Islet of Langerhans (tissue), 1 donor: ENCODE data around the gene AP1G2.
"Not testable (repeated sequence)": the region's sequence is repeated elsewhere in the genome, so short reads cannot be mapped to it uniquely, and the experiment has no call there.

Experiments
- FAIRE-seq: peaks from one replicate; lab custom pipeline; 2011; peaks lifted over from hg19 to GRCh38; lab: Jason Lieb, UNC

Gene AP1G2

GRCh38 chr14:23537351-23538049, 30.1 kb downstream of the AP1G2 start:
- FAIRE-seq, result no peak

- FAIRE-seq, result not testable (repeated sequence)
These were observed 30.7 kb downstream of the AP1G2 start for GRCh38 chr14:23536906-23537305.

DNA sequence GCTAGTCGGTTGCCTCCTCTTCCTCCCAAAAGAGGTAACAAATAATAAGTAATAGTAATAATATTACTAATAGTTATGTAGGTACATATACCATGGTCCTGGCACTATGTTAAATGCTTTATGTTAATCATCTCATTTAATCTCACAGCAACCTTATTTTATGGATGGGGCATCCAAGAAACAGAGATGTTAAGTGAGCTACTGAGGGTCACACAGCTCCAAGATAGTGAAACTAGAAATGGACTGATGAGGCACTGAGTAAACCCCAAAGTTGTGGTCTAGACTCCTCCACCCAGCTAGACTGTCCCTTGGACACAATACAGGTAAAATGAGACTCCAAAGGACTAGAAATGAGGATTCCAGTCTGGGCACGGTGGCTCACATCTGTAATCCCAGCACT, 31.1 kb downstream of the AP1G2 start:
- no peak for FAIRE-seq

DNA sequence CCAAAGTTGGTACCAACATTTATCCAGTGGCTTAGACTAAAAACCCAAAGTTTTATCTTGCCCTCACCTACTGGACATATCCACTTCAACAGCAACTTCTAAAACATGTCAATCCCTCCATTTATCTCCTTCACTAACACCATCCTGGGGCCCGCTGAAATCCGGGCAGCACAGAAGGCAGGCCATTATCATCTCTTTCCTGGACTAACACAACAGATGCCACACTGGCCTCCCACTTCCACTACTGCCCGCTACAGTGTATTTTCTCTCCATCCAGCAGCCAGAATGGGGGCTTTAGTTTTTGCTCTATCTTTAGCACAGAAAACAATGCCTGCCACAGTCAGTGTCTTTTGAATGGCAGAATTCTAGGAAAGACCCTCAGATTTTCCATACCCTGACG, 31.6 kb downstream of the AP1G2 start:
- FAIRE-seq, result no peak

DNA sequence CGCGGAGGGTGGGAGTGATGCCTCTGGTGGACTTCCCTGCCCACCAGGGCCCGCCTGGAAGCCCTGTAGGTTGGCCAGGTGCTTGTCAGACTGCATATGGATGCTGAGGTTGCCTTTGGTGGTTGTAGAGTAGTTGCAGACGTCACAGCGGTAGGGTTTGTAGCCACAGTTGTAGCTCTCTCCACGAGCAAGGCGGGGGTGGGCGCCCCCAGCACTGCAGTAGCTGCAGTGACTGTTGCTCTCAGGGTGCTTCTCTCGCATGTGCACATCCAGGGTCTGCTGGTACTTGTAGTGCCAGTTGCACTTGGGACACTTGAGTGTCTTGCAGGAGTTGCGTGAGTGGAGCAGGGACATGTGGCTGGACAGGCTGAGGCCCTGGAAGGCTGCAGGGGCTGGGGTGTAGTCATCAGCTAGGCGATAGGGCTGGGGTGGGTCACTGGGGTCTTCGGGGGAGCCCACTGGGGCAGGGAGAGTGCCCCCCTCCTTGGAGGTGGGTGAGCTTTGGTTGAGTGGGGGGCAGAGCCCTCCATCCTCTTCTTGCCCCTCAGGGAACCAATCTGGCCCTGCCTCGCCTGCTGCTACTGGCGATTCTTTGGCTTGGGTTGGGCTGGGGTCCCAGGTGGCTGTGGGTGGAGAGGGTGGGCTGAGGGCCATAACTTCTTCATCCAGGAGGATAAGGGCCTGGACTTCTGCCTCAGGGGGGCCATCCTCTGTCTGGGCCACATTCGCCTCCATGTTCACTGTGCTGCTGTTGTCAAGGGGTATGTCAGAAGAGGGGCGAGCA, 33.7 kb downstream of the AP1G2 start:
- no peak for FAIRE-seq

DNA sequence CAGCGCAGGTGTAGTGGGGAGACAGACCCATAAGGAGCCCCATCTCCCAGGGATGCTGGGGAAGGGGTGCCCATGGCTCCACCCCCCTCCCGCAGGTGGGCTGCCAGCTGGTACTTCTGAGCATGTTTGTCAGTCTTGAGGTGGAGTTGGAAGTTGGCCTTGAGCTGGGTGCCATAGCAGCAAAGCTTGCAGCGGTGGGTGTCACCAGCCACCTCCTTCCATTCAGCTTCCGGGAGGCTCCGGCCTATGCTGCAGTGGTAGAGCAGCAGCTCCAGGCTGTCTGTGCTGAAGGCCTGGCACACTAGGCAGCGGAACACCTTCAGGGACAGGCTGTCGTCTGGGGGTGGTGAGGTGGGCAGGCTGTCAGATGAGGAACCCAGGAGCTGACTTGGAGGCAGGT, 34.9 kb downstream of the AP1G2 start:
- FAIRE-seq, result no peak

- no peak for FAIRE-seq
These were observed 36.2 kb downstream of the AP1G2 start for GRCh38 chr14:23531391-23531790.

GRCh38 chr14:23530375-23531055, 37.1 kb downstream of the AP1G2 start:
- no peak for FAIRE-seq

DNA sequence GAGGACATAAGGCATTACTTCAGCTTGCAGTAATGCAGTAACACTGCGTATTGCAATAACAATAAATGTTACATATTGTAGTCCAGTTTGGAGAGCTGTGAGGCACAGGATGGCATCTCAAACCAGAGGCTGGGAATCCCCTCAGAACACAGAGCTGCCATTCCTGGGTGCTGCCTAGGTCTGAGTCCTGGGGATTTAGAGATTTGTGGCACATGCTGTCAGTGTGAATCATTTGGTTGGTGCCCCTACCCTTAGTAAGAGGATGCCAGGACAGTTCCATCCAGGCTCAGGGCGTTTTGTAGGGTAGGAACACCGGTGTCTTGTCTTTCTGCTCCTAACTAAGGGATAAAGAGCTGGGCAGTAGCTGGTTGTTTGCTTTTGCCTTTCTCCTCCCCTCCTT, 38.6 kb downstream of the AP1G2 start:
- FAIRE-seq, result no peak

DNA sequence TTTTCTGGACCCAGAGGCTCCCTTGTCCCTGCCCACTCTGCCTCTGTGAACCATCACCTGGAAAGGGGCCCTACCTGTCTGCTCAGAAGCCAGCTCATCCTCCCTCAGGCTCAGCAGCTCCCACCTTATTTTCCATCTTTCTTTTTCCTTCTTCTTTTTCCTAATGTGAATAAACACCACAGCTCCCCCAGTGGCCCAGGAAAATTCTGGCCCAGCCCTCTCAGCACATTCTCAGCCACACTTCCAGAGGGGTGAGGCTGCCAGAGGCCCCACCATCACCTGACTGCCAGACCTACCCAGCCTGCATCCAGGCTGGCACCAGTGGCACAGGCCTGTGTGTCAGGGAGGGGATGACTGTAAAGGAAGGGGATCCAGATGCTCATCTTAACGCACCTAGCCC, 39.0 kb downstream of the AP1G2 start:
- no peak for FAIRE-seq

GRCh38 chr14:23525611-23526010, 42.0 kb downstream of the AP1G2 start:
- FAIRE-seq, result no peak

- no peak for FAIRE-seq
These were observed 42.6 kb downstream of the AP1G2 start for GRCh38 chr14:23524954-23525353.

DNA sequence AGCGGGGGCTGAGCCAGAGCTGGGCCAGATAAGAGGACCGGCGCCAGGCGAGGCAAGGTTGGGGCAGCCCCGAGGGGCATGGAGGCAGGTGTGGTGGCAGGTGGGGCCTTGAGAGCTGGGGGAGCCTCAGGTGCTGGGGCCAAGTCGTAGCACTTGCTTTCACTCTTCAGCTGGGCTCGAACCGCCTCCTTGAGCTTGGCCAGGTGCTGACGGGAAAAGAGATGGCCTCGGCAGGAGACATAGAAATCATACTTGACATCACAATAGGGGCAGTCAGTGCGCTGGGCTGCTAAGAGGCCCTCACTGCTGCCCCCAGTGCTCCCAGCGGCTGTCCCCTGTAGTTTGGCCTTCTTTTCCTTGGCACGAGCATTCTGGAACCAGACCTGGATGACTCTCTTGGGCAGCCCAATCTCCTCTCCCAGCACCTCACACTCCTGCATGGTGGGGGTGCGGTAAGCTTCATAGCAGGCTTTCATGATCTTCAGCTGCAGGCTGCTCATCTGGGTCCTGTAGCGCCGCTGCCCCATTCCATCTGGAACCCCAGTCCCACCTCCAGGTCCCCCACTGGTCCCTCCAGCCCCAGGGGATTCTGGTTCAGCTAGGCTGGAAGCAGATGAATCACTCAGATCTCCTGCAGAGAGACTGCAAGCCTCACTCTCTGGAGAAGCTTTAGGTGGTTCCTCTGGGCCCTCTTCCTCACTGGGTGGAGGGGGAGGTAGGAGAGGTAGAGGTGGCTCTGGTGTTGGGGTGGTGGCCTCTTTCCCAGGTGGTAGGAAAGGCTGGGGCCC, 44.2 kb downstream of the AP1G2 start:
- no peak for FAIRE-seq

DNA sequence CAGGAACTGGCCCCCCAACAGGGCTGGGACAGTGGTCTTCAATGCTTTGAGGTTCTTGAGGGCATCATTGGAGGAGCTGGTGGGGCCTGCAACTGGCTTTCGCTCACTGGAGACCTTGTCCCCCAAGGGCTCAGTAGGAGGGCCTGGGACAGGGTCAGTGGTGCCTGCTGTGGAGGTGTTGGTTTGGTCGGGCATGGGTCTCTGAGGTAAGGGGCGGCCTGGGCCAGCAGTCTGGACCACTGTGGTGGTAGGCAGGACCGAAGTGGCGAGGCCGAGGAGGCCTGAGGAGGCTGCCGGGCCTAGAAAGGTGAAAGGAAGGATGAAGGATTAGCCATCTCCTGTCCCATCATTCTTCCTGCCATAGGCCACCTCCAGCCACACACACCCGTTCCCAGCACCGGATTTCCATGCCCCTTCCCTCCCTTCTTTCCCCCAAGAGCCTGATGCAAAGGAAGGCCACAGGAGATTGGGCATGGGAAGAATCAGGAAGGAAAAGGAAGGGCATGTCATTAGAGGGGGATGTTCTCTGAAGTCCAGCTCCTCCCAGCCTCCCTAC, 44.9 kb downstream of the AP1G2 start:
- no peak for FAIRE-seq

DNA sequence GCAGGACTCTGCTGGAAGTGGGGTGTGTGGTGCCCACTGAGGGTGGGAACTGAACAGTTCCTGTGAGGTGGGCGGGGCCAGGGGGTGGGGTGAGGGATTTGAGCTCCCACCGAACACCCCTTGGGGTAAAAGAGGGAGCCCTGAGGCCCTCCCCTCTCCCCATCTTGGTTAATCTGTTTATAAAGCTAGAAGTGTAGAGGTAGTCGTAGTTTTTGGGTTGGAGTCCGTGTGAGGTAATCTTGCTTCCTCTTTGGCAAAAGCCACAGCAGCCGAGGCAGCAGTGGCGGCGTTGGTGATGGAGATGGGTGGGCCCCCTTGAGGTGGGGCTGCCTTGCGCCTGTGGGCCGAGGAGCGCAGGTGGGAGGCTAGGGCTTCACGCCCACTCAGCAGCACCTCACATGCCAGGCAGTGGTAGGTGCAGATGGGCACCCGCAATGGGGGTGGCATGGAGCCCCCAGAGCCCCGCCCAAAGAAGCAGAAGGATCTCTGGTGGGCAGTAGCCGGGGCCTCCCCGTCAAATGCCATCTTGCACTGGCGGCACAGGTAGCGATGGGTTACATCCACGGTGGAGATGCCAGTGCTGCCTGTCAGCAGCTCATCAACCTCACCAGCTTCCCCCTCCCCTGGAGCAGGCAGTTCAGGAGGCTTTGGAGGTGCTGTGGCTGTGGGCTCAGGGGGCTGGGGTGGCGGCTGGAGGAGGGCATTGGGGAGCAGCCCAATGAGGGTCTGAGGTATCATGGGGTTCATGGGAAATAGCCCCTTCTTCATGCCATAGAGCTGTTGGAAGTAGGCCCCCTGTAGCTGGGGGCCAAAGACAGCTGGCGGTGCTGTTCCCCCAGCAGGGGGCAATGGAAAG, 45.6 kb downstream of the AP1G2 start:
- no peak for FAIRE-seq

DNA sequence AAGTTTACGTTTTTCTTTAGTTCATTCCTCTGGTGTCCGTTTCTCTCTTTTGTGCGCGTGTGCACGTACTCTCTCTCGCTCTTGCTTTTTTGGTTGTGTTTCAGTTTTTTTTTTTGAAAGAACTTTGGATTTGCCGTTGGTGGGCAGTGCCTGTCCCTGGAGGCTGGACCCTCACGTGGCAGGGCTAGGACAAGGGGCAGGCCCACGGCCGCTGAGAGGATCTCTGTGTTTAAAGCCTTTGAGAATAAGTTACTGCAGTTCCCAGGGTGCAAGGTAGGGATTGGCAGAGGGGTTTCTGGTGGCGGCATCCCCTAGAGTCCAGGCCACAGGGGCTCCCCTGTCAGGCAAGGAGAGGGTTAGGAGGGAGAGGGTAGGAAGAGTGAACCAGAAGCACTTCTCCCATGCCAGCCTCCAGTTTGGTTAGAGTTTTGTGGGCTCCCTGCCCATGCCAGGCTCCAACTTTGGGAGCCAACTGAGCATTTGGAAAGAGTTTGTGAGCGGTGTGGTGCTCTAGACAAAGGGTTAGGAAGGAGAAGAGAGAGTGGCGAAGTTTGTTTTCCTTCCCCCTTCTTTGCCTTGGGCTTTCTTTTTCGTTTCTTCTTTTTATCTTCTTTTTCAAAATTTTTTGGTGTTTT, 46.6 kb downstream of the AP1G2 start:
- FAIRE-seq, result no peak

- no peak for FAIRE-seq
These were observed 48.9 kb downstream of the AP1G2 start for GRCh38 chr14:23518709-23519108.

GRCh38 chr14:23517650-23518326, 49.8 kb downstream of the AP1G2 start:
- no peak for FAIRE-seq

DNA sequence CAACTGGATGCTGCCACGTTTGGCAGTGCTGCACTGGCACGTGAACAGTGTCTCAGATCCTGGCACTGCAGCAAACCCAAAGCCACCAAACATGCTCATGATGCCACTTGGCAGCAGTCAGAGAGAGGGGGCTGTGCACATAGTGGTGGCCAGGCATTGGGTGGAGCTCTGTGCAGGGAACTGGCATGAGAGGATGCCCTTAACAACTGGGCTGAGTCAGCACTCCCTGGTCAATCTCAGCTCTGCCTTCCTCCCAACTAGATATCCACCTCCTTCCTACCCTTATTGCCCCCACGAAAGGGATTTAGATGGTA, 53.0 kb downstream of the AP1G2 start:
- no peak for FAIRE-seq
